ENCODE data around the gene PAK6.

GRCh38 chr15:40279437-40280141 is 40.7 kb downstream of the PAK6 start:
- TF ChIP-seq CTCF (IDR thresholded peaks at IDR 0.05; ENCODE audit: low read length), result peak; percentile 99
- TF ChIP-seq EZH2 (IDR thresholded peaks at IDR 0.05; ENCODE audit: borderline replicate concordance, low read length), result no peak

Data from OCI-LY1 (cell line).